Skeletal muscle cell (primary cell): ENCODE data around the gene RRBP1.

Experiments used
- DNase-seq: peaks from one replicate; pipeline ENCODE4 v3.0.0-alpha.2; 2010; ENCODE audit warnings: low read depth
- H3K4me3 ChIP-seq: 2 replicates; pipeline ENCODE4 v1.5.1; 2011; ENCODE audit warnings: low read depth, mild to moderate bottlenecking, control low read depth, low read length, moderate library complexity

Gene RRBP1

GRCh38 chr20:17615645-17616479, 66.2 kb downstream of the RRBP1 start:
- DNase-seq: no peak
- no peak overlapping the region for H3K4me3 ChIP-seq

- DNase-seq: no peak
- H3K4me3 ChIP-seq: no peak overlapping the region
These were observed 67.0 kb downstream of the RRBP1 start for GRCh38 chr20:17614812-17615644.

- no peak overlapping the region for H3K4me3 ChIP-seq
- DNase-seq: peak; percentile 20
These were observed 67.7 kb downstream of the RRBP1 start for GRCh38 chr20:17614176-17614811.

- no peak for DNase-seq
- no peak overlapping the region for H3K4me3 ChIP-seq
These were observed 68.5 kb downstream of the RRBP1 start for GRCh38 chr20:17613328-17614175.

- H3K4me3 ChIP-seq: no peak overlapping the region
- no peak for DNase-seq
These were observed 69.1 kb downstream of the RRBP1 start for GRCh38 chr20:17612992-17613327.

GRCh38 chr20:17612287-17612991, 69.6 kb downstream of the RRBP1 start:
- peak; percentile 41 for DNase-seq
- no peak overlapping the region for H3K4me3 ChIP-seq

GRCh38 chr20:17611540-17612286, 70.3 kb downstream of the RRBP1 start:
- no peak for DNase-seq
- no peak overlapping the region for H3K4me3 ChIP-seq

- no peak overlapping the region for H3K4me3 ChIP-seq
- no peak for DNase-seq
These were observed 70.8 kb downstream of the RRBP1 start for GRCh38 chr20:17611290-17611539.

GRCh38 chr20:17610566-17611289, 71.3 kb downstream of the RRBP1 start:
- no peak for DNase-seq
- H3K4me3 ChIP-seq: no peak overlapping the region

GRCh38 chr20:17609811-17610377, 72.1 kb downstream of the RRBP1 start:
- no peak overlapping the region for H3K4me3 ChIP-seq
- DNase-seq: no peak

- DNase-seq: no peak
- no peak overlapping the region for H3K4me3 ChIP-seq
These were observed 73.1 kb downstream of the RRBP1 start for GRCh38 chr20:17608701-17609497.

GRCh38 chr20:17606001-17606400, 76.0 kb downstream of the RRBP1 start:
- DNase-seq: no peak
- no peak overlapping the region for H3K4me3 ChIP-seq

GRCh38 chr20:17605131-17605660, 76.8 kb downstream of the RRBP1 start:
- H3K4me3 ChIP-seq: no peak overlapping the region
- no peak for DNase-seq

GRCh38 chr20:17602493-17602892, 79.5 kb downstream of the RRBP1 start:
- H3K4me3 ChIP-seq: no peak overlapping the region
- no peak for DNase-seq

GRCh38 chr20:17601957-17602356, 80.1 kb downstream of the RRBP1 start:
- no peak for DNase-seq
- no peak overlapping the region for H3K4me3 ChIP-seq

- no peak overlapping the region for H3K4me3 ChIP-seq
- no peak for DNase-seq
These were observed 84.0 kb downstream of the RRBP1 start for GRCh38 chr20:17598013-17598550.
